Panc1 (cell line): Measurements from ENCODE around the gene MYBBP1A.

Source experiments
- POLR2AphosphoS5 ChIP-seq: IDR thresholded peaks from 2 replicates; pipeline ENCODE4 v1.6.1; 2012; ENCODE audit warnings: mild to moderate bottlenecking, low read depth, low read length, moderate library complexity
- TF ChIP-seq, protein P1 (sequence below): fragments of 450-650 bp; IDR thresholded peaks from 2 replicates; pipeline ENCODE4 v1.5.1; 2017; ENCODE audit warnings: mild to moderate bottlenecking

GRCh38 chr17:4508207-4508606 is 47.0 kb downstream of the MYBBP1A start:
- TF ChIP-seq, protein P1, sequence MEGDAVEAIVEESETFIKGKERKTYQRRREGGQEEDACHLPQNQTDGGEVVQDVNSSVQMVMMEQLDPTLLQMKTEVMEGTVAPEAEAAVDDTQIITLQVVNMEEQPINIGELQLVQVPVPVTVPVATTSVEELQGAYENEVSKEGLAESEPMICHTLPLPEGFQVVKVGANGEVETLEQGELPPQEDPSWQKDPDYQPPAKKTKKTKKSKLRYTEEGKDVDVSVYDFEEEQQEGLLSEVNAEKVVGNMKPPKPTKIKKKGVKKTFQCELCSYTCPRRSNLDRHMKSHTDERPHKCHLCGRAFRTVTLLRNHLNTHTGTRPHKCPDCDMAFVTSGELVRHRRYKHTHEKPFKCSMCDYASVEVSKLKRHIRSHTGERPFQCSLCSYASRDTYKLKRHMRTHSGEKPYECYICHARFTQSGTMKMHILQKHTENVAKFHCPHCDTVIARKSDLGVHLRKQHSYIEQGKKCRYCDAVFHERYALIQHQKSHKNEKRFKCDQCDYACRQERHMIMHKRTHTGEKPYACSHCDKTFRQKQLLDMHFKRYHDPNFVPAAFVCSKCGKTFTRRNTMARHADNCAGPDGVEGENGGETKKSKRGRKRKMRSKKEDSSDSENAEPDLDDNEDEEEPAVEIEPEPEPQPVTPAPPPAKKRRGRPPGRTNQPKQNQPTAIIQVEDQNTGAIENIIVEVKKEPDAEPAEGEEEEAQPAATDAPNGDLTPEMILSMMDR: no peak
- TF ChIP-seq POLR2AphosphoS5: no peak
